Loucy (cell line): ENCODE results near the gene NES.
A peak's percentile ranks its signal among the peaks of the same experiment; 100 is the strongest.

Experiments
- EZH2phosphoT487 ChIP-seq: fragments of 200-600 bp; IDR thresholded peaks from 2 replicates; pipeline ENCODE4 v1.6.1; 2018; ENCODE audit warnings: antibody characterized with exemption, mild to moderate bottlenecking, moderate library complexity, borderline replicate concordance
- TF ChIP-seq, protein P1 (sequence below): fragments of 200-600 bp; sonication (generic); conservative IDR thresholded peaks from 2 replicates; pipeline ENCODE4 v1.5.1; 2014; ENCODE audit warnings: mild to moderate bottlenecking, antibody characterized with exemption, low read length

- TF ChIP-seq, protein P1, sequence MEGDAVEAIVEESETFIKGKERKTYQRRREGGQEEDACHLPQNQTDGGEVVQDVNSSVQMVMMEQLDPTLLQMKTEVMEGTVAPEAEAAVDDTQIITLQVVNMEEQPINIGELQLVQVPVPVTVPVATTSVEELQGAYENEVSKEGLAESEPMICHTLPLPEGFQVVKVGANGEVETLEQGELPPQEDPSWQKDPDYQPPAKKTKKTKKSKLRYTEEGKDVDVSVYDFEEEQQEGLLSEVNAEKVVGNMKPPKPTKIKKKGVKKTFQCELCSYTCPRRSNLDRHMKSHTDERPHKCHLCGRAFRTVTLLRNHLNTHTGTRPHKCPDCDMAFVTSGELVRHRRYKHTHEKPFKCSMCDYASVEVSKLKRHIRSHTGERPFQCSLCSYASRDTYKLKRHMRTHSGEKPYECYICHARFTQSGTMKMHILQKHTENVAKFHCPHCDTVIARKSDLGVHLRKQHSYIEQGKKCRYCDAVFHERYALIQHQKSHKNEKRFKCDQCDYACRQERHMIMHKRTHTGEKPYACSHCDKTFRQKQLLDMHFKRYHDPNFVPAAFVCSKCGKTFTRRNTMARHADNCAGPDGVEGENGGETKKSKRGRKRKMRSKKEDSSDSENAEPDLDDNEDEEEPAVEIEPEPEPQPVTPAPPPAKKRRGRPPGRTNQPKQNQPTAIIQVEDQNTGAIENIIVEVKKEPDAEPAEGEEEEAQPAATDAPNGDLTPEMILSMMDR: peak; percentile 46
- TF ChIP-seq EZH2phosphoT487: no peak
These were observed 7.1 kb upstream of the NES start for GRCh38 chr1:156684227-156684782.
